Measurements from ENCODE around the gene DDO.
"Not testable (repeated sequence)": the region's sequence is repeated elsewhere in the genome, so short reads cannot be mapped to it uniquely, and the experiment has no call there.

Gene DDO

GRCh38 chr6:110366256-110366655, 49.1 kb downstream of the DDO start:
- DNase-seq, result no peak

DNA sequence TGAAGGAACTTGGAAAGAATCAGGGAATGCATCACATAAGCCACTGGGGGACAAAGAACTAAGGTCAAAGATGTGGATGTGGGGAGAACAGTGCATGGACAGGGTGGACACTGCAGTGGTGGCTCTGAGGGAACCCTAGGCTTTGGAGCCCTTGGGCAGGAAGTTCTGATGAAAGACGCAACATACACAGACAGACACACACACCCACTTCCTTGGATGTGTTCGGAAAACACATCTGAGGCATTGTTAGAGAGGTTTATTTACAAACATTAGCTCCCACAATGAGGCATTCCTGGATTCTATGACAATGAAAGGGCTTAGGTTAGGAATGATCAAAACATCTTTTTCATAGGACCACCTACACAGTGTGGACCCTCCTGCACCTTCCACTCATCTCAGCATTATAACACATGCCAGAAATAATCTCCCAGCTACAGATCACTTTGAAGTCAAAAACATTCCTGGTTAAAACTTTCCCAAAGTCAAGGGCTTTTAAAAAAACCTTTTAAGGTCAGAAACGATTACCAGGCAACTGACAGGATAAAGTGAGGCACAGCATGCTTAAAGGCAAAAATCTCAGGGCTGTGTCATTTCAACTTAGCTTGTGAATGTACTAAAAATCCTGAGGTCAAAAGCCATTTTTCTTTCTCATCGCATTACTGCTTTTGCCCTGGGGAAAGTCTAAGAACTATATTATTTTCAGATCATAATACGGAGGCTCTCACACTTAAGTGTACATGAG, 50.8 kb downstream of the DDO start:
- DNase-seq, result no peak

GRCh38 chr6:110363748-110364147, 51.6 kb downstream of the DDO start:
- peak; percentile 54 for DNase-seq

DNA sequence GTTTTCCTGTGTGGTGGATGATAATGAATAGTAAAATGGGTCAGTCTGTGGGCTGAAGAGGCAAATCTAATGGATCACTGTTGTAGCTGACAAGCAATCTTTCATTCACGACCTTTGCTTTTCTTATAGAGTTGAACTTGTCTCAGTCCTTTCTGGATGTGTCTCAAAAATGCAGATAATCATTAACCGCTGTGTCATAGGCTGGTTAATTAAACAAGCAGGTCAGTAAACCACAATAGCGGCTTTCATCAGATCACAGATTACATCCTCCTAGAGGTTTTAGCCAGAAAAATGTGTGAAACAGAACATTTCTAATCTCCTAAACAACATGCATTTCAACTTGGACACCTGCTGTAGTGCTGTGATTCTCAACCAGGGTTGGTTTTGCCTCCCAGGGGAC, 54.7 kb downstream of the DDO start:
- no peak for DNase-seq

GRCh38 chr6:110359556-110359955, 55.8 kb downstream of the DDO start:
- no peak for DNase-seq

DNA sequence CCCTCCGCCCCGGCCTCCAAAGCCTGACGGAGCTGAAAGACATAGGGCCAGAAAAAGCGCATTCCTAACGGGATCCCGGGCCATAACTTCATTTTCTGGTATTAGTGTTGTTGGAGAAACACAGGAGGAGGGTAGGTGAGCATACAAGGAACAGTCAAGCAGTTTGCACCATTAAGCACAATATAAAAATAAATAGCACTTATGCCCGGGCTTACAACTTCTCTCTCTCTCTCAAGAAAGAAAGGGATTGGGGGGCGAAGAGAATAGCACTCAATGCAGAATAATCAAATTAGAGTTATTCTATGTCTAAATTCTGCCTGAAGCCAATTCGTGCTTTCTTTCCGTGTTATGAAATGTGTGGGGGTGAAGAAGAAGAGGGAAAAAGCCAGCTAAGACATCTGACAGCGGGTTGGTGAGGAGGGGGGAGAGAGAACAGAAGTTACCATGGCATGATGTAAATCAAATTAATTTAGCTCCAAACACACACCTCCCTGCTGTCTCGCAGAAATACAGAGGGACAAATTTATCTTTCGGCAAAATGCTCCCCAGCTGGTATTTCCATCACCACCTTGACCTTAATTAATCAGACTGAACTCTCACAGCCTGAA, 56.7 kb downstream of the DDO start:
- DNase-seq, result no peak

GRCh38 chr6:110357664-110358552, 57.5 kb downstream of the DDO start, which contains the start of gene METTL24:
Gene METTL24 (minus strand): TSS chr6:110358349. CDS start chr6:110358272, 77 bp downstream.
- DNase-seq, result peak; percentile 37

DNA sequence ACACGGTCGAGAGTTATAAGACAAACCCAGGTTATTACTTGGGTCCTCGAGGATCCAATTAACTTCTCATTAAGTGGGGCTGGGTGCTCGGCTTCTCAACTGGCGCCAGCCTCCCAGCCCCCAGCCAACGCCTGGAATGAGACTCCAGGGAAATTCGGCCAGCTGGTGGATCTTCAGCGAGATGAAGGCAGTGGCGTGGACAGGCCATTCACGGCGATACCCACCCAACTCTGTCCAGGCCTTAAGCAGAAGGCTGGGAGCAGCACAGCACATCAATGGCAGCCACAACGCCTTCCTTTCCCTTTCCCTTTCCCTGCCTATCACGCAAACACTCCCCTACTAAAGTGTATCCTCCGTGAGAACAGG, 58.1 kb downstream of the DDO start:
- DNase-seq, result no peak

DNA sequence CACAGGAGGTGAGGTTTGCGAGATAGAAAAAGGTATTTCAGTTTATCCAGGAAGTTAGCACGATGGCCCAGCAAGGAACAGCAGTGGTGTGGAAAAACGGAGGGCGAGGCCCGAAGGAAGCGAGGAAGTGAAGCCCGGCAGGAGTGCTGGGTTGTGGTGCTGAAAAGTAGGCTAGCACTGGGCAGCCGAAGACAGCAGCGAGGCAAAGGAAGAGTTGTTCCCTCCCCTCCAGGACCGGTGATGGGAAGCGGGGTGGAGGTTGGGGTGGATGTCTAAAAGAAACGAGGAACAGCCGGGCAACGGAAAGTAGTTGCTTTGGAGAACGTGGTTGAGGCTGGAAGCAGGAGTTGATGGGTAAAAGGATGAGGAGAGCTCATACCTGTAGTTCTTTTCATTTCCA, 58.6 kb downstream of the DDO start:
- no peak for DNase-seq

GRCh38 chr6:110355727-110356126, 59.6 kb downstream of the DDO start:
- DNase-seq, result no peak

- no peak for DNase-seq
Observed at GRCh38 chr6:110355022-110355421, 60.4 kb downstream of the DDO start.

DNA sequence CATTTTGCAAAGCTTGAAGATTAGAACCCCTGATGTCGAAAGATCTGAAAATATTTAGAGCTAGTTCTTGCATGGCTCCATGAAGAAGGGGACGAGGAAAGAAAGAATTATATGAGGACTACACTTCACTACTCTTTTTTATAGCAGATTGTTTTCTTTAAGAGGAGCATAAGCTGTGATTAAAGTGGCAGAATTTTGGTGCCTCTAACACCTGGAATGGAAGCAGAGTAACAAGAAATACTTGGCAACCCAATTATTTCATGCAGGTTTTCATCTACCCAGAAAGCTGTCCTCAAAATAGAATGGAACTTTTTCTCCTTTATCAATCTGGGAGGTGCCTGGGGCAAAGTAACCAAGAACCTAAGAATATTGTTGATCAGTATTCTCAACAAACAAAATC, 61.2 kb downstream of the DDO start:
- DNase-seq, result no peak

- DNase-seq, result no peak
Observed at GRCh38 chr6:110353457-110354001, 61.8 kb downstream of the DDO start.

GRCh38 chr6:110352563-110353262, 62.7 kb downstream of the DDO start:
- no peak for DNase-seq

DNA sequence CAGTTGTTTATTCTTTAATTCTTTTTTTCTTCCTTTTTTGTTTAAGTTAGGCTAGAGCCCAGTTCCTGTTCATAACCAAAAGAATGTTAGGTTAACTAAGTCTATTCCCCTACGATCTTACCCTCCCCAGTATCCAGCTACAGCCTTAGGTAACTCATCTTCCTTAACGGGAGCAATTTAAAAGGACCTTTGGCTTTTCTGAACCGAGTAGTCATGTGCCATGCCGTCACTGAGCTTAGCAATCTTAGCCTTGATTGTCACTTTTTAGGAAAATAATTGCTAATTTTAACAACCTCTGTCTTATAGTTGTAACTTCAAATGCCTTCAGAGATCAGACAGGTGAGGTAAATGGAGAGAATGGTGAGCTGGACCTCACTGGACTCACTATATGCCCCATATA, 63.4 kb downstream of the DDO start:
- DNase-seq, result no peak

GRCh38 chr6:110351546-110351945, 63.8 kb downstream of the DDO start:
- no peak for DNase-seq

DNA sequence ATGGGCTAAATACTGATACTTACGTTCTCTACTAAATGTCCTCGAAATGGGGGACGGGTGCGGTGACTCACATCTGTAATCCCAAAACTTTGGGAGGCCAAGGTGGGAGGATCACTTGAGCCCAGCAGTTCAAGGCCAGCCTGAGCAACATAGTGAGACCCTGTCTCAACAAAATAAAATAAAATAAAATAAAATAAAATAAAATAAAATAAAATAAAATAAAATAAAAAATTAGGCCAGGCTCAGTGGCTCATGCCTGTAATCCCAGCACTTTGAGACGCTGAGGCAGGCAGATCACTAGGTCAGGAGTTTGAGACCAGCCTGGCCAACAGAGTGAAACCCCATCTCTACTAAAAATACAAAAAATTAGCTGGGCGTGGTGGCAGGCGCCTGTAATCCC, 64.8 kb downstream of the DDO start:
- DNase-seq, result not testable (repeated sequence)

- no peak for DNase-seq
Observed at GRCh38 chr6:110348961-110349690, 66.2 kb downstream of the DDO start.

GRCh38 chr6:110345025-110345424, 70.3 kb downstream of the DDO start:
- no peak for DNase-seq

- DNase-seq, result no peak
Observed at GRCh38 chr6:110342759-110343158, 72.6 kb downstream of the DDO start.
